ENCODE results near the gene TFF2.

The TFF2 gene

GRCh38 chr21:42377211-42377950 lies 26.6 kb upstream of the TFF2 start:
- Histone ChIP-seq H3K4me1 (ENCODE audit: insufficient read depth, low read length) (0 out of 2 replicates have a peak, but pooled peaks cover 4% of the 10 kb centered on the region), H3K9me3 (ENCODE audit: control insufficient read depth, insufficient read depth, low read length) (no peaks in the 10 kb centered on the region; the same call in 1 of the 2 replicates), H3K36me3 (ENCODE audit: insufficient read depth, low read length) (no peaks in the 10 kb centered on the region), H3K9ac (ENCODE audit: low read depth, low read length) (no peak overlapping the region)

- Histone ChIP-seq H3K9me3 (ENCODE audit: control insufficient read depth, insufficient read depth, low read length) (no peaks in the 10 kb centered on the region), H3K9ac (ENCODE audit: low read depth, low read length) (no peak overlapping the region), H3K4me1 (ENCODE audit: insufficient read depth, low read length) (0 out of 2 replicates have a peak, but pooled peaks cover 4% of the 10 kb centered on the region), H3K36me3 (ENCODE audit: insufficient read depth, low read length) (no peaks in the 10 kb centered on the region)
Observed at GRCh38 chr21:42376338-42376982, 25.7 kb upstream of the TFF2 start.

DNA sequence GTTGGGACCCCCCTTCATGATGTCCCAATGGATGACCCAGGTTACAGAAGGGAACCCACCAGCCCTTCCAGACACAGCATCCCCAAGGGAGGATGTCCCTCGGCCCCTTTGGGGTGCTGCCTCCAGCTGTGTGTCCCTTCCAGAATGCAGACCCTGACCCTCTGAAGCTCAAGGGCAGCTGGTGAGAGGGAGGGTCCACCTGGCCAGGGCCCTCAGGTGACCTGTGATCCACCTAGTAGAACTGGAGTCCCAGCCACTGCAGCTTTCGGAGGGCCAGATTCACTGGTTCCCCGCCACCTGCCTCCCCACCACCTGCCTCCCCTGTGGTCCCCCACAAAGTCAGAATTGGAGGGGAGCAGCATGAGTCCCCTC lies 25.2 kb upstream of the TFF2 start:
- no peaks in the 10 kb centered on the region for H3K36me3 ChIP-seq (ENCODE audit: insufficient read depth, low read length)
- H3K9me3 ChIP-seq (ENCODE audit: control insufficient read depth, insufficient read depth, low read length) = no peaks in the 10 kb centered on the region
- no peak overlapping the region for H3K9ac ChIP-seq (ENCODE audit: low read depth, low read length)
- 0 out of 2 replicates have a peak, but pooled peaks cover 4% of the 10 kb centered on the region for H3K4me1 ChIP-seq (ENCODE audit: insufficient read depth, low read length)

DNA sequence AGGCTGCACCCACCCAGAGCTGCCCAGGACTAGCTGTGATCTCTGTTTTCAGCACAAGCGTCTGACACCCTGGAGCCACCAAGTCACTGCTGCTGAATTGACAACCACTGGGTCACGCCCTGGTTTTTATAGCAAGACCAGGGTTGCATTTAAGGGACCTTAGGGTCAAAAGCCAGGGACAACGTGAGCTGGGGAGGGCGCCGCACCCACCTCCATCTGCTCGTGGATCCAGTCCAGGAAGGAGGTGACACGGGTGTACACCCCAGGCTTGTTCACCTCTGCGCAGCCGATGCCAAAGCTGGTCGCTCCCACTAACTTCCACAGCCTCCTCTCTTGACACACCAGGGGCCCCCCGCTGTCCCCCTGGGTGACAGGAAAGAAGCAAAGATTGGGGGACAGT lies 24.7 kb upstream of the TFF2 start:
- H3K4me1 ChIP-seq (ENCODE audit: insufficient read depth, low read length) = 0 out of 2 replicates have a peak, but pooled peaks cover 4% of the 10 kb centered on the region
- no peak overlapping the region for H3K9ac ChIP-seq (ENCODE audit: low read depth, low read length)
- no peaks in the 10 kb centered on the region for H3K9me3 ChIP-seq (ENCODE audit: control insufficient read depth, insufficient read depth, low read length)
- no peaks in the 10 kb centered on the region for H3K36me3 ChIP-seq (ENCODE audit: insufficient read depth, low read length)

- Histone ChIP-seq H3K9ac (ENCODE audit: low read depth, low read length) (no peak overlapping the region), H3K9me3 (ENCODE audit: control insufficient read depth, insufficient read depth, low read length) (no peaks in the 10 kb centered on the region), H3K36me3 (ENCODE audit: insufficient read depth, low read length) (no peaks in the 10 kb centered on the region), H3K4me1 (ENCODE audit: insufficient read depth, low read length) (0 out of 2 replicates have a peak, but pooled peaks cover 4% of the 10 kb centered on the region)
Observed at GRCh38 chr21:42374864-42375499, 24.2 kb upstream of the TFF2 start.

GRCh38 chr21:42374457-42374856 lies 23.7 kb upstream of the TFF2 start:
- Histone ChIP-seq H3K36me3 (ENCODE audit: insufficient read depth, low read length) (no peaks in the 10 kb centered on the region), H3K9me3 (ENCODE audit: control insufficient read depth, insufficient read depth, low read length) (no peaks in the 10 kb centered on the region), H3K9ac (ENCODE audit: low read depth, low read length) (no peak overlapping the region), H3K4me1 (ENCODE audit: insufficient read depth, low read length) (0 out of 2 replicates have a peak, but pooled peaks cover 4% of the 10 kb centered on the region)

- Histone ChIP-seq H3K36me3 (ENCODE audit: insufficient read depth, low read length) (no peaks in the 10 kb centered on the region), H3K4me1 (ENCODE audit: insufficient read depth, low read length) (0 out of 2 replicates have a peak, but pooled peaks cover 4% of the 10 kb centered on the region), H3K9ac (ENCODE audit: low read depth, low read length) (no peak overlapping the region), H3K9me3 (ENCODE audit: control insufficient read depth, insufficient read depth, low read length) (no peaks in the 10 kb centered on the region)
Observed at GRCh38 chr21:42373908-42374455, 23.2 kb upstream of the TFF2 start.

DNA sequence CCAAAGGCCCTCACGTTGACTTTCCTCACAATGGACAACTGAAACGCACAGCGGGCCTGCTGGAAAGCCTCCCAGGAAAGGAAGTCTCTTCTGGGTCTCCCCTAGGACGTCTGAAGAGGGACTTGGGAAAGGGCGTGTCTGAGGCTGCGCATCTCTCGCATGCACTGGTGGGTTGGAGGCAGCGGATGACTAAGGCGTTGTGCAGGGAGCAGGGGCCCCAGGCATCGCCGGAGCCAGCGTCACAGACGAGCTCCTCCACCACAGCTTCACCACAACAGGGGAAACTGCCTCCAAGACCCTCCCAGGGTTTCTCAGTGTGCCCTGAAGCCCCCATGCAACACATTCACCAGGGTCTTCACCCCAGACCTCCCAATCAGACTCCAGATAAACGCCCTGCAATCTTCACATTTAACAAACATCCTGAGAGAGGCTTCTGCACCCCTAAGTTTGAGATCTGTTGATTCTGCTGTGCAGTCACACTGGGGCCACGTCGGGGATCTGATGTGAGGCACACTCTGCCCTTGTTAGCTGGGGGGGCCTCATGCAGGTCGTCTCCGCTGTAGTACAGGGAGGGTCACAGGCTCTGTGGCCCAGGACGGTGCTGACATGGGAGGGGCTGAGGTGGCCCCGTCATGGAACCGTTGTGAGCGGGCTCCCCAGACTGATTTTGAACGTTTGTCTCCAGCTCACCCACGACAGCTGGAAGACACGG lies 22.6 kb upstream of the TFF2 start:
- 0 out of 2 replicates have a peak, but pooled peaks cover 4% of the 10 kb centered on the region for H3K4me1 ChIP-seq (ENCODE audit: insufficient read depth, low read length)
- no peaks in the 10 kb centered on the region for H3K36me3 ChIP-seq (ENCODE audit: insufficient read depth, low read length)
- H3K9me3 ChIP-seq (ENCODE audit: control insufficient read depth, insufficient read depth, low read length) = no peaks in the 10 kb centered on the region
- H3K9ac ChIP-seq (ENCODE audit: low read depth, low read length) = no peak overlapping the region

DNA sequence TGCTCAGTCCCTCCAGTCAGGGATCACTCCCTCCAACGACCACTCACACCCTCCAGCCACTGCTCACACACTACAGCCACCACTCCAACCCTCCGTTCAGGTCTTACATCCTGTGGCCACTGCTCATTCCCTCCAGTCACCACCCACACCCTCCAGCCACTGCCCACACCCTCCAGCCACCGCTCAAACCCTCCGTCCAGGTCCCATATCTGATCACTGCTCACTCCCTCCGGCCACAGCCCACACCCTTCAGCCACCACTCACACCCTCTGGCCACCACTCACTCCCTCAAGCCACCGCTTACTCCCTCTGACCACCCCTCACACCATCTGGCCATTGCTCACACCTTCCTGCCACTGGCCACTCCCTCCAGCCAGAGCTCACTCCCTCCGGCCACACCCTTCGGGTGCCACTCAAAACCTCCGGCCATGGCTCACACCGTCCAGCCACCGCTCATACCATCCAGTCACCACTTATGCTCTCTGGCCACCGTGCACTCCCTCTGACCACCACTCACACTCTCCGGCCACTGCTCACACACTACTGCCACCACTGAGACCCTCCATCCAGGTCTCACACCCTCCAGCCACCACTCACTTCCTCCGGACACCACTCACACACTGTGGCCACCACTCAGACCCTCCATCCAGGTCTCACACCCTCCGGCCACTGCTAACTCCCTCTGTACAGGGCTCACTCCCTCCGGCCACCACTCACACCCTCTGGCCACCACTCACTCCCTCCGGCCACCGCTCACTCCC lies 20.3 kb upstream of the TFF2 start:
- Histone ChIP-seq H3K36me3 (ENCODE audit: insufficient read depth, low read length) (no peaks in the 10 kb centered on the region), H3K9ac (ENCODE audit: low read depth, low read length) (no peak overlapping the region), H3K9me3 (ENCODE audit: control insufficient read depth, insufficient read depth, low read length) (no peaks in the 10 kb centered on the region), H3K4me1 (ENCODE audit: insufficient read depth, low read length) (0 out of 2 replicates have a peak, but pooled peaks cover 4% of the 10 kb centered on the region)

DNA sequence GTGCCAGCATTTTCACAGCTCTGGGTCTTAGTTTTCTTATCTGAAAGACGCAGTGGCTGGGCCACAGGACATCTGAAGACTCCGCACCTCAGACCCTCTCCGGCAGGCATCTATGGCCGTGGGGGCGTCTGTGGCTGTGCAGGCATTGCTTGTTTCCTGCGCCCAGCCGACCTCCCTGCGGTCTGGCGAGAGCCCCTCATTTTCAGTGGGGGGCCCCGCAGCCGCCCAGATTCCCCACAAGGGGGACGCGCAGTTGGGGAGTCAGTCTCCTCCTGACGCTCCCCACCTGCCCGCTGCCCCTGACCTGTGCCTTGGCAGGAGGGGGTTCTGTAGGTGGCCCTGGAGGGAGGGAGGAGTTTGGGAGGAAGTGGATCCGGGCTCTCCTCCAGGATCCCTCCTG lies 19.0 kb upstream of the TFF2 start:
- no peak overlapping the region for H3K9ac ChIP-seq (ENCODE audit: low read depth, low read length)

GRCh38 chr21:42367367-42368165 lies 16.8 kb upstream of the TFF2 start:
- Histone ChIP-seq H3K36me3 (ENCODE audit: insufficient read depth, low read length) (no peaks in the 10 kb centered on the region), H3K4me1 (ENCODE audit: insufficient read depth, low read length) (no peaks in the 10 kb centered on the region), H3K9ac (ENCODE audit: low read depth, low read length) (no peak overlapping the region), H3K9me3 (ENCODE audit: control insufficient read depth, insufficient read depth, low read length) (no peaks in the 10 kb centered on the region)

More for the DNA sequence above, 19.0 kb upstream of the TFF2 start:
- no peaks in the 10 kb centered on the region for H3K36me3 ChIP-seq (ENCODE audit: insufficient read depth, low read length)
- 0 out of 2 replicates have a peak, but pooled peaks cover 3% of the 10 kb centered on the region for H3K4me1 ChIP-seq (ENCODE audit: insufficient read depth, low read length)
- H3K9me3 ChIP-seq (ENCODE audit: control insufficient read depth, insufficient read depth, low read length) = no peaks in the 10 kb centered on the region

DNA sequence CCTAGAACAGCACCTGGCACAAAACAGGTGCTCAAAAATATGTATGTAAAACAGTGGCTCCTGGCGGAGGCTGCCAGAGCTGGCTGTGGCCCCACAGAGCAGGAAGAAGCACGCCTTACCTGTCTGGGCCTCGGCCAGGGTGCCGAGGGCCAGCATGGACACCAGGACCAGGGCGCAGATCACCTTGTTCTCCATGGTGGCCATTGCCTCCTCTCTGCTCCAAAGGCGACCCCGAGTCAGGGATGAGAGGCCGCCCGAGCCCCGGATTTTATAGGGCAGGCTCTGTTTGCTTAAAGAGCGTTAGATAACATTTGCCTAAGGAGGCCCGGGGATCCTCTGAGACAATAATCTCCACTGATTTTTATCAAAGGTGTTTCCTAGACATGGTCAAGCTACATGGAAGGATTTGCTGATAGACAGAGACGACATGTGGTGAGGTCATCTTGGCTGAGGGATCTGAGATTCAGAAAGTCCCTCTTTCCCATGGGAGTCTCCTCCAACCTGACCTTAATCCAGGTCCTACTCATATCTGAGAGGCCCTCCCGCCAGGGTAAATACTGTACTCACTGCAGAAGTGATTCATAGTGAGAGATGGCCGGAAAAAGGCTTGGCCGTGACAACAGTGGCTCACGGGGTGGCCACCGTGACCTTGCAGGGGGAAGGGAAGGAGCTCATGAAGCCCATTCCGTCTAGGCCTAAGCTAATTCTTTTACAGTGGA lies 15.7 kb upstream of the TFF2 start, which contains the start of gene TFF1:
Gene TFF1, minus strand, starts transcription at position 244 of the 719 bp plus-strand sequence. Its CDS starts 40 bp downstream, at position 204.
- Histone ChIP-seq H3K9me3 (ENCODE audit: control insufficient read depth, insufficient read depth, low read length) (no peaks in the 10 kb centered on the region), H3K4me1 (ENCODE audit: insufficient read depth, low read length) (no peaks in the 10 kb centered on the region), H3K36me3 (ENCODE audit: insufficient read depth, low read length) (no peaks in the 10 kb centered on the region), H3K9ac (ENCODE audit: low read depth, low read length) (no peak within 1 kb of the TSS)

Measured in ES-I3 (cell line).